Esophagus squamous epithelium (tissue), 4 donors: ENCODE results near the gene LDLRAD4.

Source experiments
- POLR2A ChIP-seq, 4 donors: fragments of 450-650 bp; IDR thresholded peaks; one replicate each; pipeline ENCODE4 v1.6.1; 2017; ENCODE audit warnings: antibody characterized with exemption in 4 of 4, mild to moderate bottlenecking in 4 of 4, moderate library complexity in 3 of 4
- TF ChIP-seq, protein P1 (sequence below), 6 experiments: fragments of 450-650 bp in 4 of 6; fragments of 200-600 bp in 2 of 6; sonication (generic) in 2 of 6; IDR thresholded peaks; one replicate each; pipeline ENCODE4 v1.5.1; 2016 to 2019; ENCODE audit warnings: antibody characterized with exemption in 6 of 6, mild to moderate bottlenecking in 4 of 6, moderate library complexity in 4 of 6

DNA sequence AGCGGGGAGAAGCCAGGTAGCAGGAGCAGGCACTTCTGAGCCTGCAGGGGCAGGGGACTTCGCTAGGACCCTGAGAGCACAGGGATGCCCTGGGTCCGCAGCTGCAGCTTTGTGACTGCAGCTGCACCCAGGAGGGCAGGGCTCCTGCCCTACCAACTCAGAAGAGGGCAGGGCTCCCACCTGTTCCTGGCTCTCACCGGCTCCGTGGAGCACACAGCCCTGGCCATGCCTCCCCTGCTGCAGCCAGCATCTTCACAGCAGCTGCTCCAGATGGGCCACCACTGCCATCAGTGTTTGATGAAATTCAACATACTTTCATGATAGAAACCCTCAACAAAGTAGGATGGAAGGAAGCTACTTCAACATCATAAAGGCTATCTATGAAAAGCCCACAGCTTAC is 415.1 kb downstream of the LDLRAD4 start:
- TF ChIP-seq, protein P1, sequence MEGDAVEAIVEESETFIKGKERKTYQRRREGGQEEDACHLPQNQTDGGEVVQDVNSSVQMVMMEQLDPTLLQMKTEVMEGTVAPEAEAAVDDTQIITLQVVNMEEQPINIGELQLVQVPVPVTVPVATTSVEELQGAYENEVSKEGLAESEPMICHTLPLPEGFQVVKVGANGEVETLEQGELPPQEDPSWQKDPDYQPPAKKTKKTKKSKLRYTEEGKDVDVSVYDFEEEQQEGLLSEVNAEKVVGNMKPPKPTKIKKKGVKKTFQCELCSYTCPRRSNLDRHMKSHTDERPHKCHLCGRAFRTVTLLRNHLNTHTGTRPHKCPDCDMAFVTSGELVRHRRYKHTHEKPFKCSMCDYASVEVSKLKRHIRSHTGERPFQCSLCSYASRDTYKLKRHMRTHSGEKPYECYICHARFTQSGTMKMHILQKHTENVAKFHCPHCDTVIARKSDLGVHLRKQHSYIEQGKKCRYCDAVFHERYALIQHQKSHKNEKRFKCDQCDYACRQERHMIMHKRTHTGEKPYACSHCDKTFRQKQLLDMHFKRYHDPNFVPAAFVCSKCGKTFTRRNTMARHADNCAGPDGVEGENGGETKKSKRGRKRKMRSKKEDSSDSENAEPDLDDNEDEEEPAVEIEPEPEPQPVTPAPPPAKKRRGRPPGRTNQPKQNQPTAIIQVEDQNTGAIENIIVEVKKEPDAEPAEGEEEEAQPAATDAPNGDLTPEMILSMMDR (IDR thresholded peaks at IDR 0.05), result no peak
- no peak for TF ChIP-seq POLR2A (IDR thresholded peaks at IDR 0.05)
